Liver (tissue), 3 donors: ENCODE data around the gene MSLN.

Experiments
- CTCF ChIP-seq: fragments of 150-350 bp; IDR thresholded peaks from 2 replicates; pipeline ENCODE4 v1.5.1; 2017; ENCODE audit warnings: improper control_type of control experiment, low read depth, low read length; ENCODE audit not compliant: missing input control
- EGR1 ChIP-seq, 2 donors: IDR thresholded peaks; 2 replicates each; pipeline ENCODE4 v1.6.1; 2016 to 2018; ENCODE audit warnings: antibody characterized with exemption in 2 of 2, low read depth in 2 of 2
- TF ChIP-seq, protein P1 (sequence below): IDR thresholded peaks from 2 replicates; pipeline ENCODE4 v1.6.1; 2016; ENCODE audit warnings: antibody characterized with exemption, mild to moderate bottlenecking
- donor health status: healthy.
- donor health status: healthy.

DNA sequence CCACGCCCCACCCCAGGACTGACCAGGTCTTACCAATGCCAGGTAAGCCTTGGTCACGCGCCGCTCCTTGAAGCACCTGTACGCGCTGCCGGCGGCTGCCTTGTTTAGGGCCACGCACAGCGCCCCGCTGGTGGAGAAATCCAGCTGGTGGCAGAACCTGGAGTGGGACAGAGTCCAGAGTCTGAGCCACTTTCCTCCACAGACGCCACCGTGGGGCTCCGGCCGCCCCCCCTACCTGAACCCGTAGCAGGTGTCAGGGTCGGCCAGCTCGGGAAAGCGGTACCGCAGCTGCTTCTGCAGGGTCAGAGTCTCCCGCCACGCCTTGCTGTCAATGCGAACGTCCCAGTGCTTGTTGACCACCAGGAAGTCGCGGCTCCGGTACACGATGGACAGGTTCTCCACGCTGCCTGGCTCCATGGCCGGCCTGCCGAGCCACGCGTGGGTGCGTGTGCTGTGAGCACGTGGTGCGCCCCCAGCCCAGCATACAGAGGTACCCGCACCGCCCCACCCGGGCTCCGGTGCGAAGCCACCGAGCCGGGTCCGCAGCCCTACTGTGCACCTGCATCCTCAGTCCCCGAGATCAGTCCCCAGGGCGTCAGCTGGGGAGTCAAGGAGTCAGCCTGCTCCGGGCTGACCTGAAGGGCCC, 26.9 kb downstream of the MSLN start:
- no peak for TF ChIP-seq CTCF
- TF ChIP-seq, protein P1, sequence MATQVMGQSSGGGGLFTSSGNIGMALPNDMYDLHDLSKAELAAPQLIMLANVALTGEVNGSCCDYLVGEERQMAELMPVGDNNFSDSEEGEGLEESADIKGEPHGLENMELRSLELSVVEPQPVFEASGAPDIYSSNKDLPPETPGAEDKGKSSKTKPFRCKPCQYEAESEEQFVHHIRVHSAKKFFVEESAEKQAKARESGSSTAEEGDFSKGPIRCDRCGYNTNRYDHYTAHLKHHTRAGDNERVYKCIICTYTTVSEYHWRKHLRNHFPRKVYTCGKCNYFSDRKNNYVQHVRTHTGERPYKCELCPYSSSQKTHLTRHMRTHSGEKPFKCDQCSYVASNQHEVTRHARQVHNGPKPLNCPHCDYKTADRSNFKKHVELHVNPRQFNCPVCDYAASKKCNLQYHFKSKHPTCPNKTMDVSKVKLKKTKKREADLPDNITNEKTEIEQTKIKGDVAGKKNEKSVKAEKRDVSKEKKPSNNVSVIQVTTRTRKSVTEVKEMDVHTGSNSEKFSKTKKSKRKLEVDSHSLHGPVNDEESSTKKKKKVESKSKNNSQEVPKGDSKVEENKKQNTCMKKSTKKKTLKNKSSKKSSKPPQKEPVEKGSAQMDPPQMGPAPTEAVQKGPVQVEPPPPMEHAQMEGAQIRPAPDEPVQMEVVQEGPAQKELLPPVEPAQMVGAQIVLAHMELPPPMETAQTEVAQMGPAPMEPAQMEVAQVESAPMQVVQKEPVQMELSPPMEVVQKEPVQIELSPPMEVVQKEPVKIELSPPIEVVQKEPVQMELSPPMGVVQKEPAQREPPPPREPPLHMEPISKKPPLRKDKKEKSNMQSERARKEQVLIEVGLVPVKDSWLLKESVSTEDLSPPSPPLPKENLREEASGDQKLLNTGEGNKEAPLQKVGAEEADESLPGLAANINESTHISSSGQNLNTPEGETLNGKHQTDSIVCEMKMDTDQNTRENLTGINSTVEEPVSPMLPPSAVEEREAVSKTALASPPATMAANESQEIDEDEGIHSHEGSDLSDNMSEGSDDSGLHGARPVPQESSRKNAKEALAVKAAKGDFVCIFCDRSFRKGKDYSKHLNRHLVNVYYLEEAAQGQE = no peak
- no peak for TF ChIP-seq EGR1 (IDR thresholded peaks at IDR 0.05; ENCODE audit: low read depth in 2 of 2)
